Measurements from ENCODE around the gene LTB.
A peak's percentile ranks its signal among the peaks of the same experiment; 100 is the strongest.
"Not testable (repeated sequence)": the region's sequence is repeated elsewhere in the genome, so short reads cannot be mapped to it uniquely, and the experiment has no call there.

Gene LTB

GRCh38 chr6:31609519-31610406, 27.5 kb upstream of the LTB start:
- DNase-seq: no peak

DNA sequence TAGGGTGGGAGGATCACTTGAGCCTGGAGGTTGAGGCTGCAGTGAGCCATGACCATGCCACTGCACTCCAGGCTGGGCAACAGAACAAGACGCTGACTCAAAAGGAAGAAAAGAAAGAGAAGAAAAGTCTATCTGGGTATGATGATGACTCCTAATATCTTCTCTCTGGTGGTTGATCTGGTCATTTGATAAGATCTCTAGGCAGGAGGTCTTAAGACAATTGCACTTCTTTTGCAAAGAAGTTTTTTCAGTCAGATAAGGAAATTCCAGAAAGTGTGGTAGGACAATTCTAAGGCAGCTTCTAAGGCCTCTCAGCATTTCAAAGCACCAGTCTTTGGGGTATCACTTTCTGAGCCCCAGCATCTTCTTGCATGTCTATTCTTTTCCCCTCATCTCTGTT, 25.1 kb upstream of the LTB start:
- DNase-seq: no peak

DNA sequence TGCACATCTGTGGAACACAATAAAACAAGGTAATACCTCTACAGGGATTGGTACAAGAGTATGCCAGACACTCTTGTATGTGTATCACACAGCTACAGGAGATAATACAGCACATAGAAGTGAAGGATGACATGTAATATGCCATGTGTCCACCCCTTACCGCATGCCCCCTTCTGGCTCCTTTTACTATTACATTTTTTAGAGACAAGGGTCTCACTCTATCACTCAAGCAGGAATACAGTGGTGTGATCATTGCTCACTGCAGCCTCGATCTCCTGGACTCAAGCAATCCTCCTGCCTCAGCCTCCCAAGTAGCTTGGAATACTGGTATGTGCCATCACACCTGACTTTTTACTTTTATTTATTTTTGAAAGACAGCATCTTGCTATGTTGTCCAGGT, 14.8 kb upstream of the LTB start:
- DNase-seq: no peak

DNA sequence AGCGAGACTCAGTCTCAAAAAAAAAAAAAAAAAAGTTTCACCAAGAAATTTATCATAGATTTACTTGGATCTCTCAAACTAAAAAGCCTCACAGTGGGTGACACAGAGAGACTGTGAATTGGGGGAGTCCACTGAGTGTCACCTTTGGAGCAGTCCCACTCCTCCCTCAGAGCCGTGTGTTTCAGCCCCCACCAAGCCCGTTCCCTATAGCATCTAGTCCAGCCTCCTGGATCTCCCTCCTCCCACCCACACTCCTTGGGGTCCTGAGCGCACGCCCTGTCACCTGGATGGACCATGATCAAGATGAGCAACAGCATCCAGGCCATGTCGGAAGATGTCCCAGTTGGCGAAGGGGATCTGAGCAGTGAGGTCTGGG, 10.2 kb upstream of the LTB start:
- DNase-seq: no peak

- not testable (repeated sequence) for DNase-seq
Measured at GRCh38 chr6:31590691-31591090, 8.5 kb upstream of the LTB start.

- DNase-seq: no peak
Measured at GRCh38 chr6:31588871-31589650, 6.8 kb upstream of the LTB start.

DNA sequence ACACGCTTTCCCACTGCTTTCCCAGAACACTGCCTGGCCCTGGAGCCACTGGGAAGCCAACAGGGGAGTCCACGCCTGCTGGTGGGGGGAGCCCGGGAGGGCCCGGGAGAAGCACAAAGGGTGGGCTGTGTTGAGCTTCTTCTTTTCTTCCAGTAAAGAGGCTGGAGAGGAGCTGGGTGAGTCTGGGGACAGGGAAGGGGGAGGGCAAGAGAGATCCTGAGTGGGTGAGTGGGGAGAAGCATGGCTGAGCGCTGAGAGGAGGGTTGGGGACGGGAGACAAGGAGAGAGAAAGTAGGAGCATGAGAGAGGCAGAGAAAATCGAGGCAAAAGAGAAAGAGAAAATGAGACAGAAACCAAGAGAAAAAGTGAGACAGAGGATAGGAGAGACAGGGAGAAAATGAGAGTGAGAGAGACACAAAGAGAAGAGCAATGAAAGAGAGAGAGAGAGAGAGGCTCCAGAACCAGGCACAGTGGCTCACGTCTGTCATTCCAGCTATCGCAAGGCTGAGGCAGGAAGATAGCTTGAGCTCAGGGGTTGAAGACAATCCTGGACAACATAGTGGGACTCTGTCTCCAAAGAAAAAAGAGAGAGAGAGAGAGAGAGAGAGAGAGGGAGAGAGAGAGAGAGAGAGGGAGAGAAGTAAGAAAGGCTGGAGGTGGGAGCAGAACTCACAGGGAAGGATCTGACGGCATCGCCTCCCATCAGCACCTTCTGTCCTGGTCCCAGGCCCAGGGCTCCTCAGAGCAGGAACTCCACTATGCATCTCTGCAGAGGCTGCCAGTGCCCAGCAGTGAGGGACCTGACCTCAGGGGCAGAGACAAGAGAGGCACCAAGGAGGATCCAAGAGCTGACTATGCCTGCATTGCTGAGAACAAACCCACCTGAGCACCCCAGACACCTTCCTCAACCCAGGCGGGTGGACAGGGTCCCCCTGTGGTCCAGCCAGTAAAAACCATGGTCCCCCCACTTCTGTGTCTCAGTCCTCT, 5.9 kb upstream of the LTB start:
- no peak for DNase-seq

- peak in 14 of 56 donors; percentile 3 to 45 (median 26) for DNase-seq
Measured at GRCh38 chr6:31586599-31587281, 4.5 kb upstream of the LTB start.

DNA sequence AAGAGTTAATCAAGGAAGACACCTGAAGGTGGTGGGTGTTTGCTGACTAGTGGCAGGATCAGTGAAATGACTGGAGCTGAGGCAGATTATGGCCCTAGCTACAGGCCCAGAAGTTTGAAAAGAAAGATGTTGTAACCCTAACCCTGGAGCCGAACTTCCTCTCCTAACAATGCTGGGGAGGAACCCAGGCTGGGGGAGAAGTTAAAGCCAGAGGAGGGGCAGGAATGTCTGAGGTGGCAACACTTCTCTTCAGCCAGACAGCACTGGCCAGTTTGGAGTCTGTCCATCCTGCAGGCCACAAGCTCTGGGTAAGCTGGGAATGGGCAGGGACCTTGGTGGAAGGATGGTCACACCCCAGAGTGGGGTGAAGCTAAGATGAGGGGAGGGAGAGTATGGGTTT, 3.8 kb upstream of the LTB start, which contains the start of gene LST1:
LST1 (plus strand) TSS at position 270 of the 400 bp plus-strand sequence. CDS start 1,023 bp downstream, outside the sequence.
- DNase-seq: peak in 5 of 56 donors; percentile 2 to 20 (median 14)

- no peak for DNase-seq
Measured at GRCh38 chr6:31585491-31585890, 3.3 kb upstream of the LTB start.

DNA sequence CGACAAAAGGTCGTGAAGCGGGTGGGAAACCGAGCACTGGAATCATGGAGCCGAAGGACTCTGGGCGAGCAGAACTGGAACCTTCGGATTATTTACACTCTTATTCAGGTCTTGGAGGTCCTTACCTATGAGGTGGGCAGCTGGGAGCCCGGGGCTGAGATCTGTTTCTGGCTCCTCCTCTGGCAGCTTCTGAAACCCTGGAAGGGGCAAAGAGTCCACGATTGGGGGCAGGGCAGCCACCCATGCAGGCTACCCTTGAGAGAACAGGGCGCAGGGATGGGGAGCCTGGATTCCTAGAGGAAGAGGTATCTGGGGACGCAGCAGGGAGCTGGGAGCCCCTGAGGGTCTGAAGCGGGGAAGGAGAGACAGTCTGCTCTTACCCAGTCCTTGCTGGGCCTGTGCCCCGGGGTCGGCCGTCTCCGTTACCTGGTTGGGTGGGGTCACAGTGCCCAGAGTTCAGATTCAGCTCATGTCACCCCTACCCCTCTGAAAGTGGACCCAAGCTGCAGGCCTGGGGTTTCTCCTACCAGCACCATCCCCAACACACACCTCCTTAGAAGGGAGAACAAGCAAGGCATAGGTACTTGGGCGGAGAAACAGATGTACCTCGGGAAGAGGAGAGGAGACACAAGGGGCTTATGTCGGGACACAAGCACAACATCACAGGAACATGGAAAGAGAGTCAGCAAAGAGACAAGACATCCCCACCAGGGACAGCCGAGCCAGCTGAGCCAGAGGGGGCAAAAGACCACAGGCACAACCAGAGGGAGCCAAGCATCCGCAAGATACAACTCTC, 592 bp downstream of the LTB start:
- DNase-seq: peak in 6 of 56 donors; percentile 16 to 32 (median 25)

GRCh38 chr6:31580807-31581433, 1.3 kb downstream of the LTB start:
- DNase-seq: peak in 55 of 56 donors; percentile 18 to 91 (median 64)

DNA sequence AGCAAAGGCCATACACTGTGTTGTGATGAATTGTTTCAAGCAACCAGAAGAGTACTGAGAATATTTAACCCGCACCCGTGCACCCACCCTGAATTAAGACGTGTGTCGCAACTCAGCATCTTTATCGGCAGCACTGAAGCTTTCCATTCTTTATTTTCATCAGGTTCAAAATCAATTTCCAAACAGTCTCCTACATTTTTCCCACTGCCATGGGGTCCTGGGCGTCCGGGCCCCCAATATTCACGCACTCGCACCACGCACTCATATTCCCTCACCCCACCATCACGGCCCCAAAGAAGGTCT, 1.8 kb downstream of the LTB start:
- no peak for DNase-seq

DNA sequence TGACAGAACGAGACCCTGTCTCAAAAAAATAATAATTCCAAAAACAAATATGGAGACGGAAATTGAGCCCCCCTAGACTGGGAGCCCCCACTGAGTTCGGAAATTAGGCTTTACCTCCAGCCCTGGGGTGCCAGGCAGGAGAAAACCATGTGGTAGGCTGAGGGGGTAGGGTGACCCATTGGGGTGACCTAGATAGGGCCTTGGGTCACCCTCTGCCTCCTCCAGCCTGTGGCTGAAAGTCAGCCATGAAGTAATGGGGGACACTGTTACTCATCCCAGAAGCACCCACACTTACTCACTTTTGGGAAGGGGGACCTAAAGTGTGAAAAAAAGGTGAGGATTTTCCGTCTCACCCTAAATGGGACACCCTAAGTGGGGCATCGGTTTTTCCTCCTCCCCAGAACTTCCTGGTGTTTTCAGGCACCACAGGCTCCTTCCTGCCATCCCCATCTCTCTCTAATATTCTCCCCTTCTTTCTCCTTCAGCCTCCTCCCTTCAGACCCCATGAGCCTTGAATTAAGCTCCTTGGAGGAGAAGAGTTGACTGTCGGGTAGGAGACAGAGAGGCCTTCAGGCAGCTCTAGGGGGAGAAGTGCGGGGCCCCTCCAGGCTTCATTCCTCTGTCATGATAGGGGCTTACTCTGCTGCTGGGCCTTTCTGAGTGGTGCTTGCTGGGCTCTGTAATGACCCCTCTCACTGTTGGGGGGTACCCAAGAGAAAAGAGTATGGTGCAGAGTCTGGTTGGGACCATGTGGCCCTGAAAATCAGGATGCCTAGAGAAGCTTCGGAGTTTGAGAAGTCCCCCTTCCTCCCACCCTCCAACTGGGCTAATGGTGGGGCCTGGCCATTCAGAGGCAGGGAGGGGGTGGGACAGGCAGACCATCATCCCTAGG, 2.4 kb downstream of the LTB start:
- no peak for DNase-seq

GRCh38 chr6:31579119-31579505, 3.1 kb downstream of the LTB start:
- no peak for DNase-seq

DNA sequence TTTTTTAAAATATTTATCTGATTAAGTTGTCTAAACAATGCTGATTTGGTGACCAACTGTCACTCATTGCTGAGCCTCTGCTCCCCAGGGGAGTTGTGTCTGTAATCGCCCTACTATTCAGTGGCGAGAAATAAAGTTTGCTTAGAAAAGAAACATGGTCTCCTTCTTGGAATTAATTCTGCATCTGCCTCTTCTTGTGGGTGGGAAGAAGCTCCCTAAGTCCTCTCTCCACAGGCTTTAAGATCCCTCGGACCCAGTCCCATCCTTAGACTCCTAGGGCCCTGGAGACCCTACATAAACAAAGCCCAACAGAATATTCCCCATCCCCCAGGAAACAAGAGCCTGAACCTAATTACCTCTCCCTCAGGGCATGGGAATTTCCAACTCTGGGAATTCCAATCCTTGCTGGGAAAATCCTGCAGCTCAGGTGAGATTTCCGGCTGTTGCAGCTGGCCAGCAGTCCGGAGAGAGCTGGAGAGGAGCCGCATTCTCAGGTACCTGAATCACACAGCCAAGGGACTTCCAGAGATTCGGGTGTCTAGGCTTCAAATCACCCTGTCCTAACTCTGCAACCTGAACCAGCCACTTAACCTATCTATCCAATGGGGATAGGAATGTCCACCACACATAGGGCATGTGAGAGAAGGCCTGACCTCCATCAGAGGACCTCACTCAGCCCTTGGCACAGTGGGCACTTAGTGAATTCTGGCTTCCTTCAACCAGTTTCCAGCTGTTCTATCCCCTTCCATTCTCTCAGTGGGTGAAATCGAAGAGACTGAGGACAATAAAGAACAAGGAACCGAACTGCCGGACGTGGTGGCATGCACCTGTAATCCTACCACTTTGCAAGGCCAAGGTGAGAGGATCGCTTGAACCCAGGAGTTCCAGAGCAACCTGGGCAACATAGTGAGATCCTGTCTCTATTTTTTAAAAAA, 3.8 kb downstream of the LTB start:
- no peak for DNase-seq

DNA sequence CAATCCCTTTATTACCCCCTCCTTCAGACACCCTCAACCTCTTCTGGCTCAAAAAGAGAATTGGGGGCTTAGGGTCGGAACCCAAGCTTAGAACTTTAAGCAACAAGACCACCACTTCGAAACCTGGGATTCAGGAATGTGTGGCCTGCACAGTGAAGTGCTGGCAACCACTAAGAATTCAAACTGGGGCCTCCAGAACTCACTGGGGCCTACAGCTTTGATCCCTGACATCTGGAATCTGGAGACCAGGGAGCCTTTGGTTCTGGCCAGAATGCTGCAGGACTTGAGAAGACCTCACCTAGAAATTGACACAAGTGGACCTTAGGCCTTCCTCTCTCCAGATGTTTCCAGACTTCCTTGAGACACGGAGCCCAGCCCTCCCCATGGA, 4.7 kb downstream of the LTB start:
- DNase-seq: no peak

Measured in amygdala (tissue), 56 donors.